CD4-positive, alpha-beta T cell treated with Interleukin-17A for 4 hours (primary cell): ENCODE results near the gene PTN.
"Not testable (repeated sequence)": the region's sequence is repeated elsewhere in the genome, so short reads cannot be mapped to it uniquely, and the experiment has no call there.

ENCODE experiments used
- DNase-seq: peaks from one replicate; pipeline ENCODE4 v3.0.0-alpha.2; 2020; ENCODE audit warnings: mixed read lengths

PTN gene

DNA sequence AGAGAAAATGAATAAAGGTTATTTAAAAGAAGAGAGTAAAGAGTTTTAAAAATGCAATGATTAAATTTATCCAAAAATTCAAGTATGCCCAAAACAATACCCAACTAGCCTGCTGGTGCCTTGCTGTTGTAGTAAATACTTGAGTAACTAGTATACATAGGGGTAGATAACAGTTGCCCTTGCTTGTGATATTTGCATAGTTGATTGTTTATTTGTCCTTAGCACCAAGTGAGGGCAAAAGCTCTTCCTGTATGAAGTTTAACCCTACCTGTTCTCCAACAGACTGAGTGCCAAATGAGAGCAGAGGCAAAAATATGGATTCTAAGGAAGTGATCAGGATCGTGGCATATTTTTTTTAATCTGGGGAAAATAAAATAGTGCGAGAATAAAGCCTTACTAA lies 85.0 kb downstream of the PTN start:
- DNase-seq = no peak

DNA sequence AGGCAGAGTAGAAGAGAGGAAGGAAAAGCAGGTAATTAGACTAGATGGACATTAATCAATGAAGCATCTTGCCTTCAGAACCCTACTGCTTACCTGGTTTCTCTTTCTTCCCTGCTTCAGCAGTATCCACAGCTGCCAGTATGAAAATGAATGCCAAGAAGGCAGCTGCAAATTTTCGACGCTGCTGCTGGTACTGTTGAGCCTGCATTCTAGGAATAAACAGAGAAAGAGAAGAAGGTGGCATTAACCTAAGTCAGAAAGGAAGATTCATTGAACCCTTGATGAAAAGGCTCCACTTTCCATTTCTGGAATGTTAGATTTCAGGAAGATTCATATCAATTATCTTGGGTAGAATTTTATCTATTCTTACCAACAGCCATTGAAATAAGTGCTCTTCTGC lies 88.8 kb downstream of the PTN start:
- no peak for DNase-seq

DNA sequence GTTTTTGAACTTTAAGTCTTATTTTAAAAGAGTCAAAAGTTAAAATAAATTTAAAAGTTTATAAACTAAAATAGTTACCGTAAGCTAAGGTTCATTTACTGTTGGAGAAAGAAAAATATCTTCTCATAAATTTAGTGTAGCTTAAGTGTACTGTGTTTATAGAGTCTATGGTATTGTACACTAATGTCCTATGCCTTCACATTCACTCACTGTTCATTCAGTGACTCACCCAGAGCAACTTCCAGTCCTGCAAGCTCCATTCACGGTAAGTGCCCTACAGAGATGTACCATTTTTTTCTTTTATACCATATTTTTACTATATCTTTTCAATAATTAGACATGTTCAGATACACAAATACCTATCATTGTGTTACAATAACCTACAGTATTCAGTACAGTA lies 97.6 kb downstream of the PTN start:
- no peak for DNase-seq

DNA sequence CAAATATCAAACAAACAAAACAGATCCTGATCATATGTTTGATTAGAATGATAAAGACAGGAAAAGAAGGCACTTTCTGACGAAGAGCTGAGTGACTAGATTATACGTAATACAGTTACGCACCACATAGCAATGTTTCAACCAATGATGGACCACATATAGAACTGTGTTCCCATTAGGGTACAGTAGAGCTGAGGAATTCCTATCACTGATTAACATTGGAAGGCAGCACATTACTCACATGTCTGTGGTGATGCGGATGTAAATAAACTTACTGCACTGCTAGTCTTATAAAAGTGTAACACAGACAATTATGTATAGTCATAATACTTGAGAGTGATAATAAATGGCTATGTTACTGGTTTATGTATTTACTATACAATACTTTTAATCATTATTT lies 98.3 kb downstream of the PTN start:
- DNase-seq = no peak

DNA sequence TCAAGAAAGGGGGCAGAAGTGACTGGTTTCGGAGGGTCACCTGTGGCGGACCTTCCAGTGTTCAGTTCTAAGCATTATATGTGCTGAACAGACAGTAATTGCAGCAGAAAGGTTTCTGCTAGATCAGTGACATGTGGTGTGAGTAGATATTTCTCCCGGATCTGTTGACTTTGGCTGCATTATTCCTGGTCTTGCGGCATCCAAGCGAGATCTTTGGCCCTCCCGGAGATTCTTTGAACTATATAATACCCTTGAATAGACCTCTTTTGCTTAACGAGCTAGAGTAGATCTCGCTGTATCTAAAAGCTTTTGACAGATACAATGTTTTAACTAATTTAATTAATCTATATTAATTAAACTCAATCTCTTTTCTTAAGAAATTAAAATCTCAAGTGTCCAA lies 99.8 kb downstream of the PTN start:
- no peak for DNase-seq

DNA sequence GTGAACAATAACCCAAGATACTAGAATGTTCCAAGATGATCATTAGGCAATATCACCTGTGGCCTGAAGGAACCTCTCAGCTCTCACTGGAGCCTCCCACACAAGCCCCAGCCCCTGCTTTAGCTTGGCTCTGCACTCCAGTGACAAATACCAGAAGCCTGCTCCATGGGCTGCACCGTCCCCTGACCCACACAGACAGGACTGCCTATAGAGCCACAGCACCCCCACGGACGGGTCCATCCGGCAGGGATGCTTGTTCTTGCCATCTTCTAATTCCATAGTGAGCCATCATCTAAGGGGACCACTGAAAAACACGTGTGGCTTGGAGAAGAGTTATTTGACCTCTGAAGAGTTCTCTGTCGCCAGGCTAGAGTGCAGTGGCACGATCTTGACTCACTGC lies 100.9 kb downstream of the PTN start:
- no peak for DNase-seq

DNA sequence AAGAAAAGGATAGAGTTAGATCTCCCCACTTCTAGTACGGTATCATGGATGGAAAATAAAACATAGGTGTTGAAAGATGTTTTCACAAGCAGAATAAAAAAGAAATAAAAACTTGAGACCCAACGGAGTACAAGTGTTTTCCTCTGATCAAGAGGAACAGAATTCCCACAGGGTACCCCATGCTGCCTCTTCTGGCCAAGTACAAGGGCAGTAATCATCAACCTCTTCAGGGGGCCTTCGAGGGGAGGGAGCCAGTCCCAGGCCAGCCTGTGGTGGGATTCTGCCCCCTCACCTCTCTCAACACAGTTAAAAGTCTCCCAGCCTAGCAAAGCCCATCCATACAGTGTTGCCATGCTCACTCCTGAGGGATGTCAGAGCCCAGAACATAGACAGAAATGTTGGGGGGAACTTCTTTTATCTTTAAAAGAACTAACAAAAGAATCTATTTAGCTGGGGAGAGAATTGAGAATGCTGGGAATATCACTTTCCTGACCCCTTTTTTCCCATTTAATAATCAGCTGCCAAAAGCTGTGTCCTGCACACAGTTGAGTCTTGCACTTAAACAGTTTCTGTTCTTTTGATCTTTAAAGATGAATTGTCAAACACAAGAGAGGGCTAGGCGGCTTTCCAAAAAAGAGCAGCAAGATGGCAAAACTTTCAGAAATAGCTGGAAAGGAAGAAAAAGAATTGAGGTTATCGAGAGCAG lies 101.7 kb downstream of the PTN start:
- DNase-seq = no peak

DNA sequence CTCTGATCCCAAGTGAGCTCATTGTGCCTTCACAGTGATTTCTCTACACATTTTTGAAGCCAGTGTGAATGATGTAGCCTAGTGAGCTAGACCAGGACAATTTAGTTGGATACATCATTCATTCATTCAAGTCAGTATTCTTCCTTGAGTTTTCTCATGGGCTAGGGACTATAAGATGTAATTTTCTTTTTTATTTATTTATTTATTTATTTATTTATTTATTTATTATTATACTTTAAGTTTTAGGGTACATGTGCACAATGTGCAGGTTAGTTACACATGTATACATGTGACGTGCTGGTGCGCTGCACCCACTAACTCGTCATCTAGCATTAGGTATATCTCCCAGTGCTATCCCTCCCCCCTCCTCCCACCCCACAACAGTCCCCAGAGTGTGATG lies 104.3 kb downstream of the PTN start:
- not testable (repeated sequence) for DNase-seq

DNA sequence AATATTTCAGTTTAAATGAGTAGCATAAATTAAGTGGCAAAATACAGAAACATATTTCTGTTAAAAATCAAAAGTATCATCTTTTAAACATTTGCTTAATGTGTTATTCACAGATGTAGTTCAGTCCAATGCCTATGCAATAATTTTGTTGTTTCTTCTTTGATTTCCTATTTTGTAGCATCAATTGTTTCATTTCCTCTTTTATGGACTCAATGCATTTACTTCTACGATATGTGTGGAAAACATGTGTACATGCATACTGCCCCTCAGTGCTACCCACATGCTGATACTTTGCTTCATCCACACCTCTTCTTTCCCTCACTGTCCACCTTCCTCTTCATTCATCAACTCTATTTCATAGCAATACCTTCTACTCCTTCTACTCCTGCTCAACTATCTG lies 108.1 kb downstream of the PTN start:
- DNase-seq = no peak

DNA sequence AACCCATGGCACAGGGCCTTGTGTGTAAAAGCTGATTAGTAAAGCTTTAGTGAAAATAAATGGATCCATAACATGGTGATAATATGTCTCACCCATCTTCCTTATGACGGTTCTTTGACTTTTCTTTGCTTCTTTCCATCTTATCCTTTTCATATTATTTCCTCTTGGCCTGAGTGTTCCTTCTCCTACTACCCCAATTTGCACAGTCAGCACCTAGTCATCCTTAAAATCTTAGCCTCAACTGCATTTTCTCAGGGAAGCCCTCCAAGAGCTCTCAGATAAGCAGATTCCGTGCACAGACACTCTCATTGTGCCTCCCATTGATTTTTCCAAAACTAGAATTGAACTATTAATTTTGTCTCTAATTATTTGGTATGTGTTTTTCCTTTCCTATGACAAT lies 112.4 kb downstream of the PTN start:
- DNase-seq = no peak

DNA sequence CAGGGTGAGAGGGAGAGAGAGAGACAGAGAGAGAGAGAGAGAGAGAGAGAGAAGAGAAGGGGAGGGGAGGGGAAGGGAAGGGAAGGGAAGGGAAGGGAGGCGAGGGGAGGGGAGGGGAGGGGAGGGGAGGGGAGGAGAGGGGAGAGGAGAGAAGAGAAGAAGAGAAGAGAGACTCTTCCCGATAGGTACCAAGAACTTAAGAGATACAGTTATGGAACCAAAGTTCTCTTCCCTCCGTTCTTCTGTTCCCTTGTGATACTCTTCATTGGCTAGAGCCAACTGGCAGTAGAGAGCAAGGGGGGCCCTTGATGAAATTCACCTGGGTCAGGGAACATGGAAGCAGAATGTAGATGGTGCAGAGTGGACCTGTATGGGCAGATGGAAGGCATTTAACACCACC lies 122.1 kb downstream of the PTN start:
- DNase-seq = no peak

DNA sequence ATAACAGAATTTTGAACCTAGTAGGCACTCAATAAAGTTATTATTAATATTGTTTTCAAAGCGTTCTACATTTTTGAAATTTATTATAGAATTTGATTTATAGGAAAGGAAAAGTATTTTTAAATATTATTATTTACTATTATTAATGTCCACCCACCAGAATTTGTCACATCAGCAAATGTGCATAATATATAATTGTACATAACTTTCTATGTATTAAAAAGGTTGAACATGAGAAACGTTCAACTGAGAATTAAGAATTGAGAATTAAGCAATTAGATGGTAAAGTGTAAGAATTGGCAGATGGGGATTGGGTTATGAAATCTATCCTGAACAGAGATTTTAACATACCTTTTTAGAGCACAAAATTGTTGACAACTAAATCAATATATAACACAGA lies 129.8 kb downstream of the PTN start:
- DNase-seq = no peak

DNA sequence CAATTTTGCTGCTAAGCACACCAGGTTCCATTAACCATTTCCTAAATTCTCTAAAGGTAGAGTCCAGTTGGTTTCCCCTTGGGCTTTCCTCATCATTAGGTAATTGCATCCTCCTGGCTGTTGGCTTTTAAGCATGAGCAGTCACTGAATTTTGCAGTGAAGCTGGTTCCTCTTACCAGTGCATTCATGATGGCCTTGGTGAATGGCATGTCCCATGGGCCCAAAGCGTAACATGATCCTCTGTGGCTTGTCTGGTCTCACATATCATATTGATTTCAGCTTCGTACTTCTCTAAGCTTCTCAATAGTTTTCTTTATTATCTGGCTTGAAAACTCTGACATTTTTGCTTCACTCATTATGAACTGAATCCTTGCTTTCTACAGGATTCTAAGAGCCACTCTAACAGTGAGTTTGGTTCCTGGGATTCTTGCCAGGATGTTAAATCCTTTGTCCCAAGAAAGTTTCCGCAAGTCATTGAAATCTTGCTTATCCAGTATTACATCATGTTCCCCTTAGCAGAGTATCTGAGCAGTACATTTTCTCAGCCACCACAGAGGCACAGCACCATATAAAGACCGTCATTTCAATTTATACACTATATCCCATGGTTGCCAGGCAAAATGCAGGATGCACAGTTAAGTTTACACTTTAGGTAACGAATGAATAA lies 134.2 kb downstream of the PTN start:
- DNase-seq = no peak

DNA sequence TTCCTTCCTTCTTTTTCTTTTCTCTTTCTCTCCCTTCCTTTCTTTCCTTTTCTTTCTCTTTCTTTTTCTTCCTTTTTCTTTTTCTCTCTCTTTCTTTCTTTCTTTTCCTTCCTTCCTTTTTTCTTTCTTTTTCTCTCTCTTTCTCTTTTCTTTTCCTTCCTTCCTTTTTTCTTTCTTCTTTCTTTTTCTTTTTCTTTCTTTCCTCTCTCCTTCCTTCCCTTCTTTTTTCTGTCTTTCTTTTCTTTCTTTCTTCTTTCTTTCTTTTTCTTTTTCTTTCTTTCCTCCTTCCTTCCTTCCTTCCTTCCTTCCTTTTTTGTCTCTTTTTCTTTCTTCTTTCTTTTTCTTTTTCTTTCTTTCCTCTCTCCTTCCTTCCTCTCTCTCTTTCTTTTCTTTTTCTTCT lies 136.8 kb downstream of the PTN start:
- no peak for DNase-seq

DNA sequence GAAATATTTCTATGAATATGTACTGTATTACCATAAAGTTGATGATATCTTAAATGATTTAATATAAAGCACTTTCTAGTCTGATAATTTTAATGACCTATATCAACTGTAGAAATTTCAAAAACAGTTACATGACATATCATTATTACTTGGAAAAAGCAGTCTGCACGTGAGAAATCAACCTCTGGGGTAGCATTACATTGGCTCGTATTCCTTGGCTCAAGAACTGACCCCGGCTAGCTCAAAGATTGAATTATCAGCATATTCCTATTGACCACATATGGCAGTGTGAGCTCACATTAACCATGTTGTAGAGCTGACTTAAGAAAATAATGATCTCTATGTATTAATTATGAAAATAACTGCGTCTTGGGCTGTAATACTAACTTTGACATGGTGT lies 139.3 kb downstream of the PTN start:
- no peak for DNase-seq

DNA sequence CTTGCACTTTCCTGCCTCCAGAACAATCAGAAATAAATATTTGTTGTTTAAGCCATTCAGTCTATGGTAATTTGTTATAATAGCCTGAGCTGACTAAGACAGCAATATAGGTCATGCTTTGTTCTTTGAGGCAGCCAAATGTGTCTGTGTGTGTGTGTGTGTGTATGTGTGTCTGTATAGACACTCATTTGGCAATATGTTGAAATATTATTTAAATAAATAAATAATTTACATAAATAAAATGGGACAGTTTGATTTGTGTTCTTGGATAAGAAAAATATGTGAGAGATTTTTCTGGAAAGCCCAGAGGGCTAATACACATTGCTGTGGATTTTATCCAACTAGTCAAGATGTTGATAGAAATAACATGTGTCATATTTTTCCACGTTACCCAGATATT lies 140.2 kb downstream of the PTN start:
- DNase-seq = no peak

DNA sequence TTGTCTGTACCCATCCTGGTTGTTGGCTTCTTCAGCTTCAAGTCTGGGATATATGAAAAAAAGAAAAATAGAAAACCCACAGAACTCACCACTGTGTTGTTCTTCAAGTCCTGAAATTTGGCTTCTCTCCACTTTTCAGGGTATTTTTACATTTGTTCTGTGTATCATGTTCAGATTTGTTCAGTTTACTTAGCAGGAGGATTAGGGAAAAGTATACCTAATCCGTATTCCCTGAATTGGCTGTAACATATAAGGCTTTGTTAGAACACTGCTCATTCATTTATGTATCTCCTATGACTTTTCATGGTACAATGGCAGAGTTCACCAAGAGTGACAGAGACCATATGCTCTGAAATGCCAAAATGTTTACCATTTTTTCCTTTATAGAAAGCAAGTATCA lies 146.9 kb downstream of the PTN start:
- no peak for DNase-seq

DNA sequence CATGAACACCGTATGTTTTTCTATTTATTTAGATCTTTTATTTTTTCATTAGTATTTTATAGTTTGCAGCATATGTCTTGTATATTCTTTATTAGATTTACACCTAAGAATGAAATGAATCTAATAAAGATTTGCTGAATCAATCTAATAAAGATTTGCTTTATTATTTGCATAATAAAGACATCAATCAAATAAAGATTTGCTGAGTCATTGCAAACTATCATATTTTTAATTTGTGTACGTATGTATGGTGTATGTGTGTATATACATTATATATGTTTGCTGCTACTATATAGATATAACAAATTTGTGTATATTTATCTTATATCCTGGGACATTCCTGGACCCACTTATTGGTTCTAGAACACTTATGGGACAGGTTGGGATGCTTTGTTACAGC lies 147.5 kb downstream of the PTN start:
- DNase-seq = no peak

DNA sequence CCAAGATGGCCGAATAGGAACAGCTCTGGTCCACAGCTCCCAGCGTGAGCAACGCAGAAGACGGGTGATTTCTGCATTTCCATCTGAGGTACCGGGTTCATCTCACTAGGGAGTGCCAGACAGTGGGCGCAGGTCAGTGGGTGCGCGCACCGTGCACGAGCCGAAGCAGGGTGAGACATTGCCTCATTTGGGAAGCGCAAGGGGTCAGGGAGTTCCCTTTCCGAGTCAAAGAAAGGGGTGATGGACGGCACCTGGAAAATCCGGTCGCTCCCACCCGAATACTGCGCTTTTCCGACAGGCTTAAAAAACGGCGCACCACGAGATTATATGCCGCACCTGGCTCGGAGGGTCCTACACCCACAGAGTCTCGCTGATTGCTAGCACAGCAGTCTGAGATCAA lies 161.9 kb downstream of the PTN start:
- DNase-seq = not testable (repeated sequence)
